Small intestine (tissue), 7 donors: ENCODE data around the gene ARMC2. TPM values are rescaled to one million over a fixed set of nuclear protein-coding genes. Genes with fewer than 3 reads are reported as not detected.
A peak's percentile ranks its signal among the peaks of the same experiment; 100 is the strongest.

Source experiments
- DNase-seq, 2 donors: peaks; one replicate each; pipeline versions ENCODE4 v3.0.0 to v3.0.0-alpha.2; 2013
- FAIRE-seq: peaks from 2 replicates; lab custom pipeline; 2012; peaks lifted over from hg19 to GRCh38; lab: Jason Lieb, UNC
- H3K27ac ChIP-seq, 3 donors: one replicate each; pipeline ENCODE4 v1.5.1; 2013; ENCODE audit warnings: low read length in 2 of 3, mild to moderate bottlenecking in 2 of 3, control low read depth in 1 of 3, inconsistent platforms in 1 of 3, low read depth in 1 of 3, moderate library complexity in 1 of 3
- H3K27me3 ChIP-seq, 3 donors: one replicate each; pipeline ENCODE4 v1.6.1; 2013; ENCODE audit warnings: low read length in 3 of 3, inconsistent platforms in 1 of 3; ENCODE audit not compliant: control insufficient read depth in 3 of 3, insufficient read depth in 3 of 3
- H3K36me3 ChIP-seq, 3 donors: one replicate each; pipeline ENCODE4 v1.6.1; 2013; ENCODE audit warnings: low read length in 3 of 3, inconsistent platforms in 1 of 3, low read depth in 1 of 3, mild to moderate bottlenecking in 1 of 3, moderate library complexity in 1 of 3; ENCODE audit not compliant: control insufficient read depth in 3 of 3, insufficient read depth in 2 of 3
- H3K4me1 ChIP-seq, 3 donors: one replicate each; pipeline ENCODE4 v1.6.1; 2013; ENCODE audit warnings: low read length in 2 of 3, inconsistent platforms in 1 of 3, low read depth in 1 of 3, mild to moderate bottlenecking in 1 of 3, moderate library complexity in 1 of 3; ENCODE audit not compliant: control insufficient read depth in 3 of 3, insufficient read depth in 2 of 3
- H3K4me3 ChIP-seq, 3 donors: one replicate each; pipeline ENCODE4 v1.5.1; 2013; ENCODE audit warnings: low read length in 3 of 3, control low read depth in 1 of 3, inconsistent platforms in 1 of 3, low read depth in 1 of 3, mild to moderate bottlenecking in 1 of 3, moderate library complexity in 1 of 3
- H3K9me3 ChIP-seq, 2 donors: one replicate each; pipeline ENCODE4 v1.6.1; 2013; ENCODE audit warnings: low read depth in 1 of 2, low read length in 1 of 2; ENCODE audit not compliant: control insufficient read depth in 2 of 2, insufficient read depth in 1 of 2
- WGBS, 3 donors: extraction: QIAGEN DNeasy Blood & Tissue Kit; methylation state at CpG; one replicate each; pipeline ENCODE4 v1.1.7; 2013; 5-methylcytosine and 5-hydroxymethylcytosine counted together
- polyA plus RNA-seq, 4 donors: library from polyadenylated mRNA; stranded (reverse) in 3 of 4; unstranded in 1 of 4; fragments of 200-250 nt in 3 of 4; fragments of 120-200 nt in 1 of 4; gene quantifications; one replicate each; pipeline versions ENCODE4 v1.2.1 to v1.2.3, GENCODE V29; 2013
- donor health status: healthy with polysubstance abuse.
- donor health status: control.
- donor health status: control.
- donor health status: Bipolar disorder and iron deficiency.
- donor health status: healthy.

The ARMC2 gene
- polyA plus RNA-seq, 4 donors: 0.22 to 4.1 (median 2.3) TPM

GRCh38 chr6:108958900-108959770, 110.9 kb downstream of the ARMC2 start:
- H3K27me3 ChIP-seq: no peaks in the 10 kb centered on the region
- H3K9me3 ChIP-seq: no peaks in the 10 kb centered on the region
- DNase-seq (no peak), FAIRE-seq (no peak)
- peaks cover 0 to 8% (median 0%) of the 10 kb centered on the region in 3 donors for H3K4me1 ChIP-seq
- H3K27ac ChIP-seq: no peak overlapping the region
- WGBS, 3 donors: 84 to 94% (median 85%) methylated on average over 10 of the region's 10 CpGs
- H3K36me3 ChIP-seq: no peaks in the 10 kb centered on the region
- no peak overlapping the region for H3K4me3 ChIP-seq

GRCh38 chr6:108959972-108960582, 111.9 kb downstream of the ARMC2 start:
- peaks cover 0 to 8% (median 0%) of the 10 kb centered on the region in 3 donors for H3K4me1 ChIP-seq
- FAIRE-seq (no peak), DNase-seq (no peak)
- no peaks in the 10 kb centered on the region for H3K36me3 ChIP-seq
- 83 to 90% (median 87%) methylated on average over 10 of the region's 10 CpGs for WGBS, 3 donors
- H3K27ac ChIP-seq: no peak overlapping the region
- no peaks in the 10 kb centered on the region for H3K9me3 ChIP-seq
- no peaks in the 10 kb centered on the region for H3K27me3 ChIP-seq
- H3K4me3 ChIP-seq: no peak overlapping the region

- H3K9me3 ChIP-seq: no peaks in the 10 kb centered on the region
- H3K27ac ChIP-seq: peak overlapping the region in 1 of 3 donors; percentile 32
- DNase-seq (no peak), FAIRE-seq (no peak)
- H3K4me3 ChIP-seq: no peak overlapping the region
- peaks cover 0 to 8% (median 0%) of the 10 kb centered on the region in 3 donors for H3K4me1 ChIP-seq
- WGBS, 3 donors: 93 to 94% (median 93%) methylated on average over 7 of the region's 7 CpGs
- no peaks in the 10 kb centered on the region for H3K36me3 ChIP-seq
- H3K27me3 ChIP-seq: no peaks in the 10 kb centered on the region
Observed at GRCh38 chr6:108960601-108961000, 112.4 kb downstream of the ARMC2 start.

GRCh38 chr6:108961077-108961476, 112.9 kb downstream of the ARMC2 start:
- Histone ChIP-seq H3K4me3 (no peak overlapping the region), H3K9me3 (no peaks in the 10 kb centered on the region), H3K4me1 (peaks cover 0 to 8% (median 0%) of the 10 kb centered on the region in 3 donors), H3K27ac (peak overlapping the region in 1 of 3 donors; percentile 59), H3K27me3 (no peaks in the 10 kb centered on the region), H3K36me3 (no peaks in the 10 kb centered on the region)
- DNase-seq (no peak), FAIRE-seq (no peak)
- WGBS, 3 donors: 96 to 97% (median 96%) methylated on average over 14 of the region's 14 CpGs

DNA sequence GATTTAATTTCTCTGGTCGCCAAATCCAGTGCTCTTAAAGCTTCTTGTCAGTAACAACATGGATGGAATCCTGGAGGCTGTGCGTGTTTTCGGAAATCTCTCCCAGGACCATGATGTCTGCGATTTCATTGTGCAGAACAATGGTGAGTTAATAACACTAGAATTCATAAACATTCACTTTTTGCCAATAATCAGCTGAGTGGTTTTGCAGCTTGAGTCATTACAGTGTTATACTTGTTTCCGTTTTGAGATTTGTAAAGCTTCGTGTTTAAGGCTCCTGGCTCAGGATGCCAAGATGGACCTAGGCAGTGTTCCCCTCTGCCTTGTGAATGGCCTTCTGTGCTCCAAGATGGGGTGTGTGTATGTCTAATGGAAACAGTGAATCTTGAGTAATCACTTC, 113.8 kb downstream of the ARMC2 start:
- WGBS, 3 donors: 71 to 88% (median 85%) methylated on average over 6 of the region's 6 CpGs
- no peak for DNase-seq
- no peak for FAIRE-seq
- peaks cover 0 to 11% (median 3%) of the 10 kb centered on the region in 3 donors for H3K4me1 ChIP-seq
- H3K4me3 ChIP-seq: no peak overlapping the region
- H3K36me3 ChIP-seq: no peaks in the 10 kb centered on the region
- H3K27ac ChIP-seq: no peak overlapping the region
- no peaks in the 10 kb centered on the region for H3K9me3 ChIP-seq
- H3K27me3 ChIP-seq: no peaks in the 10 kb centered on the region

DNA sequence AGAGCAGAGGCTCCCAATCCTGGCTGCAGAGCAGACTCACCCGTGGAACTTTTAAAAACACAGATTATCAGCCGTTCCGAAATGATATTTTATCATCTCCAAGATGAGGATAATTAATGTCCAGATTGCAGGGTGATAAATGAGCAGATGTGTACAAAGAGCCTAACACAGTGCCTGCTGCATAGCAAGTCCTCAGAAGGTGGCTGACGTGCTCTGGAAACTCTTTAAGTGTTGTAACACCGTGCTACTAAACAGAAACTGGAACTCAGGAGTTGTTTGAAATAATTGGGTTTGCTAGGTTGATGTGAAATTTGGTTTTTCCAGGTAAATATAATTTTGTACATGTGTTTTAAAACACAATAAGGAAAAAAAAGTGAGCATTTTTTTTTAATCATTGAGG, 118.0 kb downstream of the ARMC2 start:
- Histone ChIP-seq H3K27ac (peak overlapping the region in 1 of 3 donors; percentile 64), H3K4me1 (peaks cover 0 to 16% (median 6%) of the 10 kb centered on the region in 3 donors), H3K9me3 (no peaks in the 10 kb centered on the region), H3K4me3 (no peak overlapping the region), H3K36me3 (no peaks in the 10 kb centered on the region), H3K27me3 (no peaks in the 10 kb centered on the region)
- DNase-seq: no peak
- 76 to 82% (median 81%) methylated on average over 5 of the region's 5 CpGs for WGBS, 3 donors
- no peak for FAIRE-seq

GRCh38 chr6:108966855-108967755, 118.9 kb downstream of the ARMC2 start:
- Histone ChIP-seq H3K9me3 (no peaks in the 10 kb centered on the region), H3K4me1 (peaks cover 0 to 24% (median 6%) of the 10 kb centered on the region in 3 donors), H3K4me3 (no peak overlapping the region), H3K36me3 (no peaks in the 10 kb centered on the region), H3K27ac (peak overlapping the region in 1 of 3 donors; percentile 64), H3K27me3 (no peaks in the 10 kb centered on the region)
- FAIRE-seq: no peak
- peak; percentile 34 to 68 for DNase-seq
- WGBS, 3 donors: 52 to 61% (median 54%) methylated on average over 12 of the region's 12 CpGs
